Esophagus (tissue), 2 donors: ENCODE results near the gene PID1. TPM values are rescaled to one million over a fixed set of nuclear protein-coding genes. Genes with fewer than 3 reads are reported as not detected.

Experiments
- H3K27ac ChIP-seq, 2 donors: one replicate each; pipeline ENCODE4 v1.5.1; 2013; ENCODE audit warnings: low read depth in 2 of 2, mild to moderate bottlenecking in 2 of 2, inconsistent platforms in 1 of 2, low read length in 1 of 2, moderate library complexity in 1 of 2
- H3K27me3 ChIP-seq, 2 donors: one replicate each; pipeline ENCODE4 v1.6.1; 2013; ENCODE audit warnings: low read length in 2 of 2, control low read depth in 1 of 2, mild to moderate bottlenecking in 1 of 2; ENCODE audit not compliant: insufficient read depth in 2 of 2, control insufficient read depth in 1 of 2
- H3K36me3 ChIP-seq, 2 donors: one replicate each; pipeline ENCODE4 v1.6.1; 2013; ENCODE audit warnings: low read length in 1 of 2; ENCODE audit not compliant: control insufficient read depth in 2 of 2, insufficient read depth in 2 of 2
- H3K4me1 ChIP-seq, 2 donors: one replicate each; pipeline ENCODE4 v1.6.1; 2013; ENCODE audit warnings: low read length in 1 of 2; ENCODE audit not compliant: control insufficient read depth in 2 of 2, insufficient read depth in 2 of 2
- H3K4me3 ChIP-seq, 2 donors: one replicate each; pipeline ENCODE4 v1.5.1; 2013; ENCODE audit warnings: low read length in 2 of 2, mild to moderate bottlenecking in 2 of 2, low read depth in 1 of 2, moderate library complexity in 1 of 2
- H3K9me3 ChIP-seq, 2 donors: one replicate each; pipeline ENCODE4 v1.6.1; 2013; ENCODE audit warnings: mild to moderate bottlenecking in 2 of 2, low read depth in 1 of 2, low read length in 1 of 2, moderate library complexity in 1 of 2; ENCODE audit not compliant: control insufficient read depth in 2 of 2, insufficient read depth in 1 of 2
- WGBS, 2 donors: extraction: QIAGEN DNeasy Blood & Tissue Kit; methylation state at CpG; one replicate each; pipeline ENCODE4 v1.1.7; 2013; 5-methylcytosine and 5-hydroxymethylcytosine counted together
- polyA plus RNA-seq, 2 donors: library from polyadenylated mRNA; stranded (reverse); fragments of 200-250 nt; gene quantifications; one replicate each; pipeline ENCODE4 v1.2.3, GENCODE V29; 2013
- donor health status: healthy with polysubstance abuse.
- donor health status: Bipolar disorder and iron deficiency.

The PID1 gene
- polyA plus RNA-seq, 2 donors, result 2.0 to 3.5 TPM

GRCh38 chr2:229267080-229267479 is 4.0 kb downstream of the PID1 start:
- WGBS, 2 donors, result 37 to 45% methylated on average over 1 of the region's 1 CpG
- Histone ChIP-seq H3K27ac (no peak overlapping the region), H3K27me3 (no peaks in the 10 kb centered on the region), H3K4me3 (no peak overlapping the region), H3K4me1 (no peaks in the 10 kb centered on the region), H3K36me3 (no peaks in the 10 kb centered on the region), H3K9me3 (no peaks in the 10 kb centered on the region)

GRCh38 chr2:229265727-229266126 is 5.4 kb downstream of the PID1 start:
- no peaks in the 10 kb centered on the region for H3K27me3 ChIP-seq
- 76 to 78% methylated on average over 4 of the region's 4 CpGs for WGBS, 2 donors
- H3K4me1 ChIP-seq, result no peaks in the 10 kb centered on the region
- no peak overlapping the region for H3K27ac ChIP-seq
- no peaks in the 10 kb centered on the region for H3K36me3 ChIP-seq
- peaks cover 0 to 4% of the 10 kb centered on the region in 2 donors for H3K9me3 ChIP-seq
- no peak overlapping the region for H3K4me3 ChIP-seq

GRCh38 chr2:229261599-229261998 is 9.5 kb downstream of the PID1 start:
- WGBS, 2 donors, result 67 to 75% methylated on average over 1 of the region's 1 CpG
- H3K27ac ChIP-seq, result no peak overlapping the region
- H3K4me1 ChIP-seq, result no peaks in the 10 kb centered on the region

GRCh38 chr2:229261076-229261475 is 10.0 kb downstream of the PID1 start:
- 67 to 93% methylated on average over 3 of the region's 3 CpGs for WGBS, 2 donors
- no peak overlapping the region for H3K27ac ChIP-seq
- H3K4me3 ChIP-seq, result no peak overlapping the region
- peaks cover 0 to 4% of the 10 kb centered on the region in 2 donors for H3K9me3 ChIP-seq
- no peaks in the 10 kb centered on the region for H3K27me3 ChIP-seq
- H3K36me3 ChIP-seq, result no peaks in the 10 kb centered on the region
- H3K4me1 ChIP-seq, result no peaks in the 10 kb centered on the region

More at GRCh38 chr2:229261599-229261998, 9.5 kb downstream of the PID1 start:
- no peak overlapping the region for H3K4me3 ChIP-seq
- H3K27me3 ChIP-seq, result no peaks in the 10 kb centered on the region
- no peaks in the 10 kb centered on the region for H3K36me3 ChIP-seq
- H3K9me3 ChIP-seq, result peaks cover 0 to 4% of the 10 kb centered on the region in 2 donors

GRCh38 chr2:229257985-229258384 is 13.1 kb downstream of the PID1 start:
- Histone ChIP-seq H3K4me1 (no peaks in the 10 kb centered on the region), H3K36me3 (no peaks in the 10 kb centered on the region), H3K9me3 (peaks cover 0 to 4% of the 10 kb centered on the region in 2 donors), H3K4me3 (no peak overlapping the region), H3K27me3 (no peaks in the 10 kb centered on the region), H3K27ac (no peak overlapping the region)
- WGBS, 2 donors, result 58 to 66% methylated on average over 2 of the region's 2 CpGs

GRCh38 chr2:229256376-229256775 is 14.7 kb downstream of the PID1 start:
- peaks cover 0 to 4% of the 10 kb centered on the region in 2 donors for H3K9me3 ChIP-seq
- H3K4me1 ChIP-seq, result no peaks in the 10 kb centered on the region
- H3K4me3 ChIP-seq, result no peak overlapping the region
- no peak overlapping the region for H3K27ac ChIP-seq
- no peaks in the 10 kb centered on the region for H3K27me3 ChIP-seq
- H3K36me3 ChIP-seq, result no peaks in the 10 kb centered on the region

GRCh38 chr2:229254206-229254605 is 16.9 kb downstream of the PID1 start:
- Histone ChIP-seq H3K27me3 (no peaks in the 10 kb centered on the region), H3K27ac (no peak overlapping the region), H3K36me3 (no peaks in the 10 kb centered on the region), H3K4me3 (no peak overlapping the region), H3K4me1 (no peaks in the 10 kb centered on the region), H3K9me3 (no peaks in the 10 kb centered on the region)
- WGBS, 2 donors, result 49 to 57% methylated on average over 4 of the region's 4 CpGs

GRCh38 chr2:229252996-229253395 is 18.1 kb downstream of the PID1 start:
- Histone ChIP-seq H3K36me3 (no peaks in the 10 kb centered on the region), H3K27ac (no peak overlapping the region), H3K9me3 (no peaks in the 10 kb centered on the region), H3K4me3 (no peak overlapping the region), H3K4me1 (no peaks in the 10 kb centered on the region), H3K27me3 (no peaks in the 10 kb centered on the region)

- Histone ChIP-seq H3K36me3 (no peaks in the 10 kb centered on the region), H3K27ac (no peak overlapping the region), H3K4me3 (no peak overlapping the region), H3K9me3 (no peaks in the 10 kb centered on the region), H3K27me3 (no peaks in the 10 kb centered on the region), H3K4me1 (no peaks in the 10 kb centered on the region)
- WGBS, 2 donors, result 22 to 54% methylated on average over 1 of the region's 1 CpG
These were observed 18.8 kb downstream of the PID1 start for GRCh38 chr2:229252280-229252679.

GRCh38 chr2:229249536-229249935 is 21.6 kb downstream of the PID1 start:
- no peak overlapping the region for H3K27ac ChIP-seq
- H3K4me1 ChIP-seq, result no peaks in the 10 kb centered on the region
- 71 to 89% methylated on average over 3 of the region's 3 CpGs for WGBS, 2 donors
- no peaks in the 10 kb centered on the region for H3K27me3 ChIP-seq
- H3K36me3 ChIP-seq, result no peaks in the 10 kb centered on the region
- H3K9me3 ChIP-seq, result no peaks in the 10 kb centered on the region
- no peak overlapping the region for H3K4me3 ChIP-seq
